Trophoblast cell (in vitro differentiated cells and primary cell): ENCODE measurements around the gene QRFP.
"Not testable (repeated sequence)": the region's sequence is repeated elsewhere in the genome, so short reads cannot be mapped to it uniquely, and the experiment has no call there.

Source experiments
- DNase-seq, 2 donors: peaks; one replicate each; pipeline ENCODE4 v3.0.0-alpha.2; 2016
- H2AFZ ChIP-seq: 2 replicates; pipeline ENCODE4 v1.6.1; 2013; ENCODE audit warnings: low read length, moderate library complexity, mild to moderate bottlenecking; ENCODE audit not compliant: insufficient read depth, poor library complexity
- H2AK5ac ChIP-seq: 2 replicates; pipeline ENCODE4 v1.6.1; 2013; ENCODE audit warnings: mild to moderate bottlenecking, low read length
- H2BK120ac ChIP-seq: 2 replicates; pipeline ENCODE4 v1.6.1; 2013; ENCODE audit warnings: low read length, mild to moderate bottlenecking, moderate library complexity; ENCODE audit not compliant: insufficient read depth, poor library complexity
- H2BK12ac ChIP-seq: 2 replicates; pipeline ENCODE4 v1.6.1; 2013; ENCODE audit warnings: mild to moderate bottlenecking, low read length, moderate library complexity
- H2BK5ac ChIP-seq: 2 replicates; pipeline ENCODE4 v1.6.1; 2013; ENCODE audit warnings: low read length, low read depth, moderate library complexity, mild to moderate bottlenecking; ENCODE audit not compliant: poor library complexity
- H3K14ac ChIP-seq: 2 replicates; pipeline ENCODE4 v1.6.1; 2013; ENCODE audit warnings: mild to moderate bottlenecking, low read length
- H3K18ac ChIP-seq: 2 replicates; pipeline ENCODE4 v1.6.1; 2013; ENCODE audit warnings: mild to moderate bottlenecking, low read length
- H3K23ac ChIP-seq: 2 replicates; pipeline ENCODE4 v1.6.1; 2013; ENCODE audit warnings: low read length
- H3K27ac ChIP-seq: 2 replicates; pipeline ENCODE4 v1.5.1; 2013; ENCODE audit warnings: low read depth, mild to moderate bottlenecking, inconsistent platforms, low read length, moderate library complexity
- H3K27me3 ChIP-seq: 2 replicates; pipeline ENCODE4 v1.6.1; 2013; ENCODE audit warnings: inconsistent platforms, mild to moderate bottlenecking, low read length, moderate library complexity; ENCODE audit not compliant: insufficient read depth
- H3K36me3 ChIP-seq, 2 experiments: 1 replicate in 1 of 2; 2 replicates in 1 of 2; pipeline ENCODE4 v1.6.1; 2013; ENCODE audit warnings: low read length in 2 of 2, mild to moderate bottlenecking in 2 of 2, moderate library complexity in 1 of 2; ENCODE audit not compliant: insufficient read depth in 2 of 2, control insufficient read depth in 1 of 2
- H3K4ac ChIP-seq: 2 replicates; pipeline ENCODE4 v1.6.1; 2013; ENCODE audit warnings: low read depth, mild to moderate bottlenecking, low read length, moderate library complexity
- H3K4me1 ChIP-seq, 2 experiments: 1 replicate in 1 of 2; 2 replicates in 1 of 2; pipeline ENCODE4 v1.6.1; 2013; ENCODE audit warnings: low read length in 2 of 2, mild to moderate bottlenecking in 2 of 2, moderate library complexity in 1 of 2; ENCODE audit not compliant: insufficient read depth in 2 of 2, control insufficient read depth in 1 of 2
- H3K4me2 ChIP-seq: 2 replicates; pipeline ENCODE4 v1.6.1; 2013; ENCODE audit warnings: inconsistent platforms, mild to moderate bottlenecking, low read length, moderate library complexity
- H3K4me3 ChIP-seq: 2 replicates; pipeline ENCODE4 v1.5.1; 2013; ENCODE audit warnings: mild to moderate bottlenecking, low read depth, low read length, inconsistent platforms
- H3K79me1 ChIP-seq: one replicate; pipeline ENCODE4 v1.6.1; 2013; ENCODE audit warnings: low read length
- H3K79me2 ChIP-seq: 2 replicates; pipeline ENCODE4 v1.6.1; 2013; ENCODE audit warnings: low read length, mild to moderate bottlenecking; ENCODE audit not compliant: control insufficient read depth, insufficient read depth, poor library complexity
- H3K9ac ChIP-seq: 2 replicates; pipeline ENCODE4 v1.6.1; 2013; ENCODE audit warnings: mild to moderate bottlenecking, low read length
- H3K9me3 ChIP-seq: 2 replicates; pipeline ENCODE4 v1.6.1; 2013; ENCODE audit warnings: low read depth, mild to moderate bottlenecking, control low read depth, inconsistent platforms, low read length; ENCODE audit not compliant: insufficient read depth
- H4K12ac ChIP-seq: 2 replicates; pipeline ENCODE4 v1.6.1; 2013; ENCODE audit warnings: low read depth, mild to moderate bottlenecking, low read length, moderate library complexity
- H4K8ac ChIP-seq: 2 replicates; pipeline ENCODE4 v1.6.1; 2013; ENCODE audit warnings: low read depth, mild to moderate bottlenecking, low read length, moderate library complexity
- H4K91ac ChIP-seq: one replicate; pipeline ENCODE4 v1.6.1; 2013; ENCODE audit warnings: low read depth, mild to moderate bottlenecking, low read length, moderate library complexity
- WGBS: extraction: QIAGEN DNeasy Blood & Tissue Kit; methylation state at CpG from one replicate; pipeline ENCODE4 v1.1.7; 2013; ENCODE audit warnings: missing lambda C conversion rate; ENCODE audit not compliant: insufficient read length, insufficient coverage; ENCODE audit errors: extremely low coverage; 5-methylcytosine and 5-hydroxymethylcytosine counted together

QRFP gene

GRCh38 chr9:130910041-130910440 lies 13.4 kb upstream of the QRFP start:
- not testable (repeated sequence) for H3K4ac ChIP-seq, H2AFZ ChIP-seq, H3K27me3 ChIP-seq, H4K8ac ChIP-seq, H3K36me3 ChIP-seq, H3K18ac ChIP-seq, H4K91ac ChIP-seq, H3K23ac ChIP-seq, DNase-seq, H3K9ac ChIP-seq, H4K12ac ChIP-seq, H2BK120ac ChIP-seq, H3K14ac ChIP-seq, H3K79me2 ChIP-seq, H3K9me3 ChIP-seq, H3K4me1 ChIP-seq, H3K4me2 ChIP-seq, H2BK12ac ChIP-seq, H2BK5ac ChIP-seq, H2AK5ac ChIP-seq, H3K27ac ChIP-seq, H3K79me1 ChIP-seq, H3K4me3 ChIP-seq
- WGBS = no CpG with 5 or more reads among the region's 27 CpGs

- Histone ChIP-seq H3K14ac (no peak overlapping the region), H4K8ac (no peak overlapping the region), H4K12ac (no peak overlapping the region), H3K79me1 (no peaks in the 10 kb centered on the region), H3K36me3 (no peaks in the 10 kb centered on the region), H3K4me1 (no peaks in the 10 kb centered on the region), H3K27ac (no peak overlapping the region), H2BK120ac (no peak overlapping the region), H2BK5ac (no peak overlapping the region), H3K79me2 (no peaks in the 10 kb centered on the region), H2AFZ (no peak overlapping the region), H3K4ac (no peak overlapping the region), H3K18ac (no peak overlapping the region), H3K9me3 (peaks cover 5% of the 10 kb centered on the region), H2AK5ac (no peak overlapping the region), H3K23ac (no peak overlapping the region), H3K27me3 (no peaks in the 10 kb centered on the region), H3K4me2 (no peak overlapping the region), H4K91ac (no peak overlapping the region), H3K4me3 (no peak overlapping the region), H2BK12ac (no peak overlapping the region), H3K9ac (no peak overlapping the region)
- WGBS = no CpG with 5 or more reads among the region's 19 CpGs
- DNase-seq = no peak
These were observed 12.3 kb upstream of the QRFP start for GRCh38 chr9:130908878-130909355.

DNA sequence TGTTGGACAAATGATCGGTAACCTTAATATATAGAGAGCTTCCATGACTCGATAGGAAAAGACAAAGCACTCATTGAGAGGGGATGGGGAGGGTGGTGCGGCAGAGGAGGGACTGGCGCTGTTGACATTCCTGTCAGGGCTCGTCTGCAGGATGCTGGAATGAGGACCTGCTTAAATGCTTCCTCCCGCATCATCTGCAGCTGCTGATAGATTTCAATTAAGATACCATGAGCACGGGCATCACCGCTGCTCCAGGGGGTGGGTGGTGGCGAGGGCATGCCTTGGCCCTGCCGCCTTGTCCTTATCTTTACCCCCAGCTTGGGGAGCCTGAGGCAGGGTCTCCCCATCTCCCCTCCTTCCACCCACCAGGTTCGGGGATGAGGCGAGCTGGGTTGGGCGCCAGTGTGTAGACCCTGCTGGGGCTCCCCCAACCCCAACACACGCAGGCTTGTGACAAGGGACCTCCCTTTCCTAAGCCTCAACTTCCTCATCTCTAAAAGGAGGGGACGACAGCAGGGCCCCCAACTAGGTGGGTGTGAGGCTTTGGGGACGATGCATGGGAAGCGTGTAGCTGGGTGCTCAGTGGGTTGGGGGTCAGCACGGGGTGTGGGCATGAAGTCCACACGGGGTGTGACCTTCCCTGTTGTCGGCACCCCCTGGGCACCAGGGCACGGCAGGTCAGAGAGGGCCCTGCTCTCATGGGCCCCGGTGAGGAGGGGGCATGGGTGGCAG lies 11.7 kb upstream of the QRFP start:
- no peak overlapping the region for H3K4ac ChIP-seq
- no peak overlapping the region for H2BK120ac ChIP-seq
- no peak overlapping the region for H2BK12ac ChIP-seq
- H4K8ac ChIP-seq = no peak overlapping the region
- no peaks in the 10 kb centered on the region for H3K27me3 ChIP-seq
- no peak overlapping the region for H4K12ac ChIP-seq
- no peak overlapping the region for H2BK5ac ChIP-seq
- H3K79me1 ChIP-seq = no peaks in the 10 kb centered on the region
- H3K9ac ChIP-seq = no peak overlapping the region
- no peak overlapping the region for H3K27ac ChIP-seq
- no peak overlapping the region for H2AFZ ChIP-seq
- no peak overlapping the region for H4K91ac ChIP-seq
- no peaks in the 10 kb centered on the region for H3K4me1 ChIP-seq
- no peaks in the 10 kb centered on the region for H3K79me2 ChIP-seq
- H3K9me3 ChIP-seq = peaks cover 5% of the 10 kb centered on the region
- H3K4me3 ChIP-seq = no peak overlapping the region
- WGBS = no CpG with 5 or more reads among the region's 22 CpGs
- no peak overlapping the region for H3K14ac ChIP-seq
- no peak overlapping the region for H3K23ac ChIP-seq
- no peak overlapping the region for H3K4me2 ChIP-seq
- H2AK5ac ChIP-seq = no peak overlapping the region
- no peaks in the 10 kb centered on the region for H3K36me3 ChIP-seq
- peak; percentile 66 to 87 for DNase-seq
- no peak overlapping the region for H3K18ac ChIP-seq

GRCh38 chr9:130906735-130907416 lies 10.3 kb upstream of the QRFP start:
- no peak overlapping the region for H3K9ac ChIP-seq
- DNase-seq = no peak
- whole genome bisulfite sequencing = no CpG with 5 or more reads among the region's 21 CpGs
- H4K8ac ChIP-seq = no peak overlapping the region
- peaks cover 5% of the 10 kb centered on the region for H3K9me3 ChIP-seq
- no peak overlapping the region for H3K4me2 ChIP-seq
- H3K27ac ChIP-seq = no peak overlapping the region
- no peaks in the 10 kb centered on the region for H3K36me3 ChIP-seq
- H2BK120ac ChIP-seq = no peak overlapping the region
- H2AFZ ChIP-seq = no peak overlapping the region
- no peaks in the 10 kb centered on the region for H3K79me2 ChIP-seq
- no peak overlapping the region for H3K18ac ChIP-seq
- H4K12ac ChIP-seq = no peak overlapping the region
- H2AK5ac ChIP-seq = no peak overlapping the region
- H3K4me1 ChIP-seq = no peaks in the 10 kb centered on the region
- H3K4ac ChIP-seq = no peak overlapping the region
- no peak overlapping the region for H3K14ac ChIP-seq
- H3K4me3 ChIP-seq = no peak overlapping the region
- H2BK5ac ChIP-seq = no peak overlapping the region
- no peak overlapping the region for H3K23ac ChIP-seq
- H3K27me3 ChIP-seq = no peaks in the 10 kb centered on the region
- no peaks in the 10 kb centered on the region for H3K79me1 ChIP-seq
- no peak overlapping the region for H4K91ac ChIP-seq
- no peak overlapping the region for H2BK12ac ChIP-seq
